GM12892 (cell line): Measurements from ENCODE around the gene MYOF. TPM values are rescaled to one million over a fixed set of nuclear protein-coding genes. Genes with fewer than 3 reads are reported as not detected.

ENCODE experiments used
- DNase-seq: peaks from one replicate; pipeline ENCODE4 v3.0.0; 2011; ENCODE audit not compliant: insufficient read length
- FAIRE-seq: peaks from 2 replicates; lab custom pipeline; 2011; peaks lifted over from hg19 to GRCh38; lab: Jason Lieb, UNC
- POLR2A ChIP-seq: IDR thresholded peaks from 2 replicates; pipeline ENCODE4 v1.6.1; 2011; ENCODE audit warnings: low read depth, low read length, control low read depth
- POLR2AphosphoS5 ChIP-seq: IDR thresholded peaks from 2 replicates; pipeline ENCODE4 v1.6.1; 2011; ENCODE audit warnings: low read depth, low read length, control low read depth
- TAF1 ChIP-seq: IDR thresholded peaks from 2 replicates; pipeline ENCODE4 v1.6.1; 2011; ENCODE audit warnings: low read depth, mild to moderate bottlenecking, control low read depth, low read length, borderline replicate concordance
- polyA plus RNA-seq: library from polyadenylated mRNA; unstranded; fragments of >200 nt; gene quantifications from one replicate; pipeline ENCODE4 v1.2.1, GENCODE V29; 2012; ENCODE audit warnings: missing spikeins, inconsistent platforms; ENCODE audit not compliant: missing spikeins

The MYOF gene, protein sequence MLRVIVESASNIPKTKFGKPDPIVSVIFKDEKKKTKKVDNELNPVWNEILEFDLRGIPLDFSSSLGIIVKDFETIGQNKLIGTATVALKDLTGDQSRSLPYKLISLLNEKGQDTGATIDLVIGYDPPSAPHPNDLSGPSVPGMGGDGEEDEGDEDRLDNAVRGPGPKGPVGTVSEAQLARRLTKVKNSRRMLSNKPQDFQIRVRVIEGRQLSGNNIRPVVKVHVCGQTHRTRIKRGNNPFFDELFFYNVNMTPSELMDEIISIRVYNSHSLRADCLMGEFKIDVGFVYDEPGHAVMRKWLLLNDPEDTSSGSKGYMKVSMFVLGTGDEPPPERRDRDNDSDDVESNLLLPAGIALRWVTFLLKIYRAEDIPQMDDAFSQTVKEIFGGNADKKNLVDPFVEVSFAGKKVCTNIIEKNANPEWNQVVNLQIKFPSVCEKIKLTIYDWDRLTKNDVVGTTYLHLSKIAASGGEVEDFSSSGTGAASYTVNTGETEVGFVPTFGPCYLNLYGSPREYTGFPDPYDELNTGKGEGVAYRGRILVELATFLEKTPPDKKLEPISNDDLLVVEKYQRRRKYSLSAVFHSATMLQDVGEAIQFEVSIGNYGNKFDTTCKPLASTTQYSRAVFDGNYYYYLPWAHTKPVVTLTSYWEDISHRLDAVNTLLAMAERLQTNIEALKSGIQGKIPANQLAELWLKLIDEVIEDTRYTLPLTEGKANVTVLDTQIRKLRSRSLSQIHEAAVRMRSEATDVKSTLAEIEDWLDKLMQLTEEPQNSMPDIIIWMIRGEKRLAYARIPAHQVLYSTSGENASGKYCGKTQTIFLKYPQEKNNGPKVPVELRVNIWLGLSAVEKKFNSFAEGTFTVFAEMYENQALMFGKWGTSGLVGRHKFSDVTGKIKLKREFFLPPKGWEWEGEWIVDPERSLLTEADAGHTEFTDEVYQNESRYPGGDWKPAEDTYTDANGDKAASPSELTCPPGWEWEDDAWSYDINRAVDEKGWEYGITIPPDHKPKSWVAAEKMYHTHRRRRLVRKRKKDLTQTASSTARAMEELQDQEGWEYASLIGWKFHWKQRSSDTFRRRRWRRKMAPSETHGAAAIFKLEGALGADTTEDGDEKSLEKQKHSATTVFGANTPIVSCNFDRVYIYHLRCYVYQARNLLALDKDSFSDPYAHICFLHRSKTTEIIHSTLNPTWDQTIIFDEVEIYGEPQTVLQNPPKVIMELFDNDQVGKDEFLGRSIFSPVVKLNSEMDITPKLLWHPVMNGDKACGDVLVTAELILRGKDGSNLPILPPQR (N-terminal part only)
- polyA plus RNA-seq, result 0.13 TPM

DNA sequence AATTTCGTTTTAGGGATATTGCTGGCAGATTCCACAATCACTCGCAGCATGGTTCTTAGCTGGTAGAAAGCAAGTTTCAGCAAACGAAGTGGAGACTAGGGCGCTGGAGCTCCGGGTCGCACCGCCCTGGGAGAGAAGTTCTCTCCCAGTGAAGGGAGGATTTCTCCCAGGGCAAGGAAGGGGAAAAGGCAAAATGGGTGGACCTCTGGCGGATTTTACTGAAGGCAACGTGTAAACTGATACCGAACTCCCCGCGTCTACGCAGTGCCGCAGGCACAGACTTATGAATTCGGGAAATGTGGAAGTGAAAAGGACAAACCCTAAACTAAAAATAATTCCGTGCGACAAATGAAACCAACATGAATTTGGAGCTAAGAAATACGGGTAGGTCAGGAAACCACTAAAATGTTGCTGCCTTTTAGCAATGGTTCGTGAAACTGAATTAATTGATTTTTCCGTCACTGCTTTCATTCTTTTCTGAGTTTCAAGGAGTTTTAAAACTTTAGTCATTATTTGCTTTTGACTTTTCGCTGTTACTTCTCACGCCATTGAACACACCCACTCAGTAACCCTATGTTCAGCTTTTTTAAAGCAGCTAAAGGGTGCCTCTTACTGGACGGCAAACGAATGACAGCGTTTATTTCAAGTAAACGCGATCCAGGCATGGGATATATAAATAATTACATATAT lies at the start of gene MYOF:
MYOF (minus strand) TSS at position 190 of the 690 bp plus-strand sequence; CDS start at position 50, 140 bp downstream.
- DNase-seq (peak; percentile 34), FAIRE-seq (peak; percentile 56)

DNA sequence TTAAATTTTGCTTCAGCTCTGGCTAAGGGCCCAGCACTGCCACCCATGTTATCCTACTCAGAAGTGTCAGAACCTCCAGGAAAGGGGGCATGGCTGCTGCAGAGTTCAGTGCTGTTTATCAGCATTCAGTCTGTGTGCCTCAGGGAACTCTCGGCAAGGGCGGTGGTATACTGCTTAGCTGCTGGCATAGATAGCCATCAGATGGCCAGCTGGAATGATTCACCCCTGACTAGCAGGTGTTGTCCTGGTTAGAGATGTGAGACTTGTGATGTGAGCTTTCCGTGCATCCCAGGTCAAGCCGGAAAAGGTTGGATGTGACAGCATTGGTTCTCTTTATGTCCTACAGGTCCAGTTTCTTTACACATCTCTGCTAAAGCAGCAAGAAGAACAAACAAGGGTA lies 36.4 kb upstream of the MYOF start:
- TF ChIP-seq POLR2AphosphoS5 (no peak), POLR2A (no peak), TAF1 (no peak)
- no peak for FAIRE-seq
- DNase-seq, result no peak

More for the DNA sequence above, at the start of gene MYOF:
- TF ChIP-seq TAF1, result no peak
- no peak for TF ChIP-seq POLR2AphosphoS5
- no peak for TF ChIP-seq POLR2A

DNA sequence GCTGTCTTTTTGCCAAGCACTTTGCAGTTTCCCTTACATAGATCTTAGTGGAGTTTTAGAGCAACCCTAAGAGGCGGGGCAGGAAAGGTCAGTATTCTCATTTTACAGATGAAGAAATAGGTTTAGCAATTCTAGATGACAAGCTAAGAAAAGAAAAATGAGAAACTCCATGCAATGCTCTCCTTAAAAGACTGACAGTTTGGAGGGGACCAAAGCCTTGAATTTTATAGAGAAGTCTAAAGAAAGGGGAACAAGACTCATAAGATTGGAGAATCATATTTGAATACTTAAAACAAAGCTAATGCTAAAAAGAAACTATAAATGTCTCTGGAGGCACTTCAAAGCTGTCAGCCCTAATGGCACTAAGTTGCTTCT lies 33.9 kb upstream of the MYOF start:
- no peak for TF ChIP-seq TAF1
- TF ChIP-seq POLR2AphosphoS5, result no peak
- TF ChIP-seq POLR2A, result no peak
- no peak for FAIRE-seq
- no peak for DNase-seq

DNA sequence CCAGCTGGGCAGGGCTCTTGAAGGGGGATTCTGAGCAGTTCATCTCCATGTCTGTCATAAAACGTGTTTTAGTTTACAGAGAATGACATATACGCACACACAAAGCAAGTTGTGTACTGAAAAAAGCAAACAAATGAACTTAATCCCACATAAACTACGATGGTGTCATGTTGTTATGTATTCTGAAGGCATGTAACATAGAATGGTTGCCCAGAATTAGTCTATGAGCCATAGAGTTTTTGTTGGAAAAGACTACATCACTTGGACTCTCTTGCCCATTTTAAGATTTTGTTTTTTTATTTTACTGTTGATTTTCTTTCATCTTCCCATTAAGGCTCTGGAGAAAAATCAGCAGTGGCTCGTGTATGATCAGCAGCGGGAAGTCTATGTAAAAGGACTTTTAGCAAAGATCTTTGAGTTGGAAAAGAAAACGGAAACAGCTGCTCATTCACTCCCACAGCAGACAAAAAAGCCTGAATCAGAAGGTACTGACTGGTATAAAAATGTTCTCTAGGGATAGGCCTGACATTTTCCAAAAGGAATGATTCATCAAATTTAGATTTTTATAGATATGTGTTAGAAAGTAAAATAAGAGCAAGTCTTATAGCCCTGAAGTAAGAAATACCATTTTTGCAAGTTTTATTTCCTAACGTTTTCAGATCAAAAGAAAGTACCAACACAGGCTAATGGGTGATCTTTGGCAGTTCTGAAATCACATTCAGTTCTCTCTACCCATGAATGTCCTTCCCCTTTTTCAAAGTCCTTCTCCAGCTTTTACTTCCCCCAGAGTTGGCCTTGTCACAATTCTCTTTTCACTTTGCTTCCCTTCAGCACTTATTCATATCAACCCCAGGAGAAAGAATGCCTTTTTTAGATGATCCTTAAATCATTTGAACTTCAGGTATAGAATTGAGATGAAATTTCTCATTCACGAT lies 33.2 kb upstream of the MYOF start:
- TF ChIP-seq POLR2A (no peak), TAF1 (no peak), POLR2AphosphoS5 (no peak)
- no peak for FAIRE-seq

DNA sequence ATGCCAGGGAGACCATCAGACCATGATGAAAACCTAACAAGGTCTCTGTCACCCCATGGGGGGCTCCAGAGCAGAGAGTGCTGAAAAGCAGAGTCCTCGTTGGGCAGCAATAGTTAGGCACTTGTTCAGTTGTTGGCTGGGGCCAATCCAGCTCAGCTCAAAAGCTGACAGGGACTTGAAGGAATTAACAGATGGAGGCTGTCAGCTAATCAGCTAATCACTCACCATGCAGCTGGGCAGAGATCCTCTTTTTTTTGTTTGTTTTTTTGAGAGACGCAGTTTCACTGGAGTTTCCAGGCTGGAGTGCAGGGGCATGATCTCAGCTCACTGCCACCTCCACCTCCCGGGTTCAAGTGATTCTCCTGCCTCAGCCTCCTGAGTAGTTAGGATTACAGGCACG lies 32.4 kb upstream of the MYOF start:
- FAIRE-seq (no peak), DNase-seq (no peak)
- TF ChIP-seq POLR2A, result no peak
- no peak for TF ChIP-seq TAF1
- TF ChIP-seq POLR2AphosphoS5, result no peak

More for the DNA sequence above, 33.2 kb upstream of the MYOF start:
- no peak for DNase-seq

DNA sequence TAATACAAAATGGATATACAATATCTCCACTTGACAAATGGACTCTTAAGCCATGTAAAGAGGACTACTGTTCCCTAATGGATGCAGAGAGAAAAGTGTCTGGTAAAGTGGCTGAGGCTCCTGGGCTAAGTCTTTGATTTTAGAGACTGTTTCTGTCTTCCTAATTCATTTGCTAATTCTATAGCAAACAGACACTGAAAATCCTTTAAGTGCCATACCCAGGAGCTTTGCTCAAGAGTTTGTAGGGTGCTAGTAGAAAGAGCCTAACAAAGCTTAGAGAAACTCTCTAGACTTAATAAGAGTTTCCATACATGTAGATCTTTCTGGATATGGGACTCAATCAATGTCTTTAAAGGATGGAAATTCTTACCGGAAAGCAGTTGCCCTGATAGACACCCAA lies 31.0 kb upstream of the MYOF start:
- DNase-seq (no peak), FAIRE-seq (no peak)
- no peak for TF ChIP-seq POLR2A
- no peak for TF ChIP-seq TAF1
- TF ChIP-seq POLR2AphosphoS5, result no peak

DNA sequence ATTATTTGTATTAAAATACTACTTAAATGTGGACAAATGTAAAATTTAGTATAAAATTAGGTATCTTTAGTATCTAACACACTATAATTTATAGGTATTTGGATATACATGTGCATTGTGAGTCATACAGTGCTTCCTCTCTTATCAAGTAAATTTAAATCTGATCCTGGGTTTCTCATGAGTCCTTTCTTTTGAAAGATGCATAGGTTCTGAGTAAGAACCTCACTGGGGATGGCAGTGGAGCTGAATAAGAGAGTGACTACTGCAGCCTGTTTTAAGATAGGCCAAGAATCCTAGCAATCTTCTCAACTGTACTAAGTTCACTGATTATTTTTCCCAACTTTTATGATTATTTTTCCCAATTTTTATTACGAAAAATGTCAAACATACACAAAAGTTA lies 30.4 kb upstream of the MYOF start:
- no peak for DNase-seq
- FAIRE-seq, result no peak
- TF ChIP-seq POLR2AphosphoS5 (no peak), POLR2A (no peak), TAF1 (no peak)

DNA sequence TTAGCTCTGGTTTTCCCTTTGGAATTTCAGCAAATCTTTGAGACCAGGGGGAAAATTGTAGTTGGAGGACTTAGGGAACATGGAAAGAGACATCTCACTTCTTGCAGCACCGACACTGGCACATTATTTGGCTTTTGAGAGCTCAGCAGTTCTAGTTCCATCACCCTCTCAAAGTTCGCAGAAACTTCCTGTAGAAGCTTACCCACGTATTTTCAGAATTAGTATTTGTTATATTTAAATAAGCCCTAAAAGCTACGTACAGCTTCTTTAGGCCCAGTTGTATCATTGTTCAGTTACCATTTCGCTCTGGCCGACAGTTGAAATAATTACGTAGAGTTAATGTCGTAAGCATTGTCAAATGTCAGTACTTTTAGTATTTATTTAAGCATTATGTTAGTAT lies 27.7 kb upstream of the MYOF start:
- TF ChIP-seq TAF1 (no peak), POLR2A (no peak), POLR2AphosphoS5 (no peak)
- FAIRE-seq (no peak), DNase-seq (no peak)

DNA sequence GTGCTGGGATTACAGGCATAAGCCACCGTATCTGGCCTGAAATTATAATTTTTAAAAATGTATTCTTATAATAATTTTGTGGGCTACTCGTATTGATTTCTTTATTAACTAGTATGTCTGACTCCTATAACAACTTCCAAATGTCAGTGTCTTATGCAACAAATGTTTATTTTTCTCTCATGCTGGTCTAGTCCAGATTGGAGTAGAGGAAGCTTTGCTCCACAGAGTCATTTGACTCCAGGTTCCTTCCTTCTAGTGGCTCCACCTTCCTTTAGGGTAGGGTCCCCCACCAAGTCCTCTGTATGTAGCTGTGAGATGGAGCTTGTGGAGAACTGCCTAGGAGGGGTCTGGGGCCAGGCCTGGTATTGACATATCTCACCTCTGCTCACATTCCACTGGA lies 22.9 kb upstream of the MYOF start:
- TF ChIP-seq POLR2A, result no peak
- TF ChIP-seq TAF1, result no peak
- FAIRE-seq, result no peak
- no peak for DNase-seq

DNA sequence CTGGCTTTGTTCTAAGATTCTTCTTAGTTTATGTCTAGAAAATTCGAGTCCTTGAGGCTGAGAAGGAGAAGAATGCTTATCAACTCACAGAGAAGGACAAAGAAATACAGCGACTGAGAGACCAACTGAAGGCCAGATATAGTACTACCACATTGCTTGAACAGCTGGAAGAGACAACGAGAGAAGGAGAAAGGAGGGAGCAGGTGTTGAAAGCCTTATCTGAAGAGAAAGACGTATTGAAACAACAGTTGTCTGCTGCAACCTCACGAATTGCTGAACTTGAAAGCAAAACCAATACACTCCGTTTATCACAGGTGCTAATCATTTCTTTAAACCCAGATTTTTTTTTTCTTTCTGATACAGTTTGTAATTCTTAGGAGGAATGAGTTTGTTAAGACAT lies 20.9 kb upstream of the MYOF start:
- TF ChIP-seq TAF1 (no peak), POLR2A (no peak), POLR2AphosphoS5 (no peak)
- no peak for FAIRE-seq

More for the DNA sequence above, 20.9 kb upstream of the MYOF start:
- no peak for DNase-seq
